Placental epithelial cell (primary cell): Measurements from ENCODE around the gene DDX18. TPM values are rescaled to one million over a fixed set of nuclear protein-coding genes. Genes with fewer than 3 reads are reported as not detected.

Source experiments
- total RNA-seq: library from RNA; depleted of rRNA; stranded (reverse); fragments of >200 nt; gene quantifications from 2 replicates; pipeline ENCODE4 v1.2.3, GENCODE V29; 2012

The DDX18 gene
- total RNA-seq = 29.8 and 42.6 TPM in 2 replicates

GRCh38 chr2:117814417-117815264 lies at the start of gene DDX18:
Gene DDX18 (plus strand): TSS chr2:117814691. CDS start chr2:117814778, 87 bp downstream.

Other genes with a start within 250 kb of the DDX18 start
- gene CCDC93, start 199.4 kb downstream of the DDX18 start, total RNA-seq = 15.5 and 18.8 TPM in 2 replicates